SH-SY5Y (cell line): ENCODE measurements around the gene PLA2G4D.

ENCODE experiments used
- GATA2 ChIP-seq: IDR thresholded peaks from 2 replicates; pipeline ENCODE4 v1.6.1; 2011; ENCODE audit warnings: mild to moderate bottlenecking, low read depth, low read length
- GATA3 ChIP-seq: IDR thresholded peaks from 2 replicates; pipeline ENCODE4 v1.6.1; 2011; ENCODE audit warnings: low read depth, mild to moderate bottlenecking, low read length, moderate library complexity

DNA sequence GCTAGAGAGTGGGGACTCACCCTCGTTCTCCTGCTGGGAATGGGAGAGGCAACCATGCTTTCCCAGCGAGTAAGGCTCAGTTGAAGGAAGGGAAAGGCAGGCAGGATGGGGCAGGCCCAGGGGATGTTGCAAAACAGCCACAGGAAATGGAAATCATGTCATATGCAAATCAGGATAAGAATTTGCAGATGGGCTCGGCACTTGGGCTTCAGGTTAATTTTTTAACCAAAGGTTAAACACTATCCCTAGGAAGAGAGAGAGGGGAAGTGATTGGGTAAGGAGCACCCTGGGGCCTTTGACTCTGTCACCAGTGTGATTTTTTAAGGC is 59.0 kb downstream of the PLA2G4D start:
- TF ChIP-seq GATA3 = no peak
- no peak for TF ChIP-seq GATA2
